KMS-11 (cell line): ENCODE data around the gene UGDH.

Experiments
- H2AFZ ChIP-seq: fragments of 200-600 bp; sonication (generic); 2 replicates; pipeline ENCODE4 v1.6.1; 2016; ENCODE audit warnings: antibody characterized with exemption, mixed run types, low read depth
- H3K27ac ChIP-seq: fragments of 200-600 bp; sonication (generic); 2 replicates; pipeline ENCODE4 v1.6.1; 2016; ENCODE audit warnings: mild to moderate bottlenecking, mixed run types
- H3K27me3 ChIP-seq: fragments of 200-600 bp; sonication (generic); 2 replicates; pipeline ENCODE4 v1.6.1; 2017; ENCODE audit warnings: mild to moderate bottlenecking, low read depth, mixed run types, moderate library complexity; ENCODE audit not compliant: insufficient read depth
- H3K36me3 ChIP-seq: fragments of 200-600 bp; sonication (generic); 2 replicates; pipeline ENCODE4 v1.6.1; 2017; ENCODE audit warnings: mild to moderate bottlenecking, mixed run types; ENCODE audit not compliant: insufficient read depth
- H3K4me1 ChIP-seq: fragments of 200-600 bp; sonication (generic); 2 replicates; pipeline ENCODE4 v1.6.1; 2016; ENCODE audit warnings: mild to moderate bottlenecking, low read depth, mixed run types; ENCODE audit not compliant: poor library complexity, severe bottlenecking
- H3K4me2 ChIP-seq: fragments of 200-600 bp; sonication (generic); 2 replicates; pipeline ENCODE4 v1.7.0; 2016; ENCODE audit warnings: mild to moderate bottlenecking, mixed run types
- H3K4me3 ChIP-seq: fragments of 200-600 bp; sonication (generic); IDR thresholded peaks from 2 replicates; pipeline ENCODE4 v1.6.1; 2017; ENCODE audit warnings: low read depth, low read length, mixed read lengths; ENCODE audit not compliant: insufficient read depth
- H3K79me2 ChIP-seq: fragments of 200-600 bp; sonication (generic); 2 replicates; pipeline ENCODE4 v1.6.1; 2016; ENCODE audit warnings: low read depth, mixed run types; ENCODE audit not compliant: insufficient read depth
- H3K9ac ChIP-seq: fragments of 200-600 bp; sonication (generic); 2 replicates; pipeline ENCODE4 v1.6.1; 2016; ENCODE audit warnings: mild to moderate bottlenecking, mixed run types
- H4K20me1 ChIP-seq: fragments of 200-600 bp; sonication (generic); 2 replicates; pipeline ENCODE4 v1.6.1; 2016; ENCODE audit warnings: mild to moderate bottlenecking, mixed run types; ENCODE audit not compliant: insufficient read depth
- CTCF ChIP-seq: fragments of 200-600 bp; sonication (generic); conservative IDR thresholded peaks from 2 replicates; pipeline ENCODE4 v1.6.1; 2017; ENCODE audit warnings: low read depth, mild to moderate bottlenecking, antibody characterized with exemption, low read length, moderate library complexity, mixed read lengths

Gene UGDH

GRCh38 chr4:39562792-39563191 lies 35.6 kb upstream of the UGDH start:
- H3K4me1 ChIP-seq, result no peaks in the 10 kb centered on the region
- no peak overlapping the region for H3K4me3 ChIP-seq
- H2AFZ ChIP-seq, result no peak overlapping the region
- no peak overlapping the region for H3K9ac ChIP-seq
- no peak overlapping the region for H3K27ac ChIP-seq
- no peak overlapping the region for H3K4me2 ChIP-seq
- H4K20me1 ChIP-seq, result no peaks in the 10 kb centered on the region
- no peaks in the 10 kb centered on the region for H3K36me3 ChIP-seq
- H3K27me3 ChIP-seq, result no peaks in the 10 kb centered on the region
- no peaks in the 10 kb centered on the region for H3K79me2 ChIP-seq
- no peak for TF ChIP-seq CTCF

GRCh38 chr4:39559626-39560025 lies 32.4 kb upstream of the UGDH start:
- TF ChIP-seq CTCF, result no peak
- Histone ChIP-seq H3K9ac (no peak overlapping the region), H3K27me3 (no peaks in the 10 kb centered on the region)

GRCh38 chr4:39555472-39555871 lies 28.2 kb upstream of the UGDH start:
- Histone ChIP-seq H3K27me3 (no peaks in the 10 kb centered on the region), H4K20me1 (no peaks in the 10 kb centered on the region), H2AFZ (no peak overlapping the region), H3K4me2 (no peak overlapping the region), H3K79me2 (no peaks in the 10 kb centered on the region), H3K4me3 (no peak overlapping the region), H3K4me1 (no peaks in the 10 kb centered on the region), H3K9ac (no peak overlapping the region), H3K36me3 (no peaks in the 10 kb centered on the region), H3K27ac (no peak overlapping the region)
- no peak for TF ChIP-seq CTCF

More at GRCh38 chr4:39559626-39560025, 32.4 kb upstream of the UGDH start:
- Histone ChIP-seq H3K79me2 (no peaks in the 10 kb centered on the region), H4K20me1 (no peaks in the 10 kb centered on the region), H3K36me3 (no peaks in the 10 kb centered on the region), H3K4me3 (no peak overlapping the region), H2AFZ (no peak overlapping the region), H3K4me1 (no peaks in the 10 kb centered on the region), H3K27ac (no peak overlapping the region), H3K4me2 (no peak overlapping the region)

GRCh38 chr4:39548425-39549067 lies 21.3 kb upstream of the UGDH start:
- Histone ChIP-seq H3K4me3 (no peak overlapping the region), H3K9ac (no peak overlapping the region)

More at GRCh38 chr4:39548425-39549067, 21.3 kb upstream of the UGDH start:
- no peaks in the 10 kb centered on the region for H3K79me2 ChIP-seq
- no peak overlapping the region for H3K4me2 ChIP-seq
- no peaks in the 10 kb centered on the region for H3K36me3 ChIP-seq
- TF ChIP-seq CTCF, result no peak
- no peaks in the 10 kb centered on the region for H3K4me1 ChIP-seq
- H2AFZ ChIP-seq, result no peak overlapping the region
- H3K27me3 ChIP-seq, result no peaks in the 10 kb centered on the region
- no peak overlapping the region for H3K27ac ChIP-seq
- H4K20me1 ChIP-seq, result no peaks in the 10 kb centered on the region
